ENCODE data around the gene DIPK1B.
A peak's percentile ranks its signal among the peaks of the same experiment; 100 is the strongest.
"Not testable (repeated sequence)": the region's sequence is repeated elsewhere in the genome, so short reads cannot be mapped to it uniquely, and the experiment has no call there.

DIPK1B gene

GRCh38 chr9:136700959-136701667, 11.3 kb upstream of the DIPK1B start:
- no peaks in the 10 kb centered on the region for H3K79me2 ChIP-seq (ENCODE audit: insufficient read depth, low read length)
- no peaks in the 10 kb centered on the region for H3K36me3 ChIP-seq (ENCODE audit: insufficient read depth, low read length)
- H3K27me3 ChIP-seq (ENCODE audit: insufficient read depth, low read length, poor library complexity), result peaks cover 8% of the 10 kb centered on the region
- H3K27ac ChIP-seq (ENCODE audit: low read length), result no peak overlapping the region
- DNase-seq, result no peak
- H2AFZ ChIP-seq (ENCODE audit: low read depth, low read length), result no peak overlapping the region
- H3K4me3 ChIP-seq (ENCODE audit: low read depth in 1 of 2, low read length in 2 of 2), result no peak overlapping the region
- no peak overlapping the region for H3K9ac ChIP-seq (ENCODE audit: low read depth, low read length)
- no peaks in the 10 kb centered on the region for H4K20me1 ChIP-seq (ENCODE audit: insufficient read depth, low read length)
- peaks cover 4% of the 10 kb centered on the region; the same call in 1 of the 2 replicates for H3K4me1 ChIP-seq (ENCODE audit: insufficient read depth, low read length)
- ATAC-seq (ENCODE audit: insufficient read depth, low read depth), result no peak
- H3K9me3 ChIP-seq (ENCODE audit: insufficient read depth, low read length, severe bottlenecking), result no peaks in the 10 kb centered on the region
- H3K4me2 ChIP-seq (ENCODE audit: insufficient read depth, low read length), result no peak overlapping the region
- no peak for TF ChIP-seq CTCF (IDR thresholded peaks at IDR 0.05; ENCODE audit: borderline replicate concordance, extremely low read depth, low read length, poor library complexity, severe bottlenecking)
- no peak for TF ChIP-seq EZH2 (IDR thresholded peaks at IDR 0.05; ENCODE audit: borderline replicate concordance, low read depth, low read length, severe bottlenecking)

GRCh38 chr9:136701668-136702053, 10.7 kb upstream of the DIPK1B start:
- no peak for DNase-seq
- no peaks in the 10 kb centered on the region for H3K9me3 ChIP-seq (ENCODE audit: insufficient read depth, low read length, severe bottlenecking)
- peaks cover 4% of the 10 kb centered on the region; the same call in 1 of the 2 replicates for H3K4me1 ChIP-seq (ENCODE audit: insufficient read depth, low read length)
- no peaks in the 10 kb centered on the region for H3K36me3 ChIP-seq (ENCODE audit: insufficient read depth, low read length)
- H3K4me2 ChIP-seq (ENCODE audit: insufficient read depth, low read length), result no peak overlapping the region
- H3K27ac ChIP-seq (ENCODE audit: low read length), result no peak overlapping the region
- no peak overlapping the region for H3K4me3 ChIP-seq (ENCODE audit: low read depth in 1 of 2, low read length in 2 of 2)
- H3K27me3 ChIP-seq (ENCODE audit: insufficient read depth, low read length, poor library complexity), result peaks cover 8% of the 10 kb centered on the region
- H3K9ac ChIP-seq (ENCODE audit: low read depth, low read length), result no peak overlapping the region
- no peaks in the 10 kb centered on the region for H3K79me2 ChIP-seq (ENCODE audit: insufficient read depth, low read length)
- no peak overlapping the region for H2AFZ ChIP-seq (ENCODE audit: low read depth, low read length)
- ATAC-seq (ENCODE audit: insufficient read depth, low read depth), result no peak
- H4K20me1 ChIP-seq (ENCODE audit: insufficient read depth, low read length), result no peaks in the 10 kb centered on the region
- TF ChIP-seq EZH2 (IDR thresholded peaks at IDR 0.05; ENCODE audit: borderline replicate concordance, low read depth, low read length, severe bottlenecking) (no peak), CTCF (IDR thresholded peaks at IDR 0.05; ENCODE audit: borderline replicate concordance, extremely low read depth, low read length, poor library complexity, severe bottlenecking) (no peak)

- Histone ChIP-seq H3K27me3 (ENCODE audit: insufficient read depth, low read length, poor library complexity) (peaks cover 8% of the 10 kb centered on the region), H3K27ac (ENCODE audit: low read length) (no peak overlapping the region), H3K36me3 (ENCODE audit: insufficient read depth, low read length) (no peaks in the 10 kb centered on the region), H3K4me3 (ENCODE audit: low read depth in 1 of 2, low read length in 2 of 2) (no peak overlapping the region), H3K4me1 (ENCODE audit: insufficient read depth, low read length) (peaks cover 4% of the 10 kb centered on the region; the same call in 1 of the 2 replicates), H3K4me2 (ENCODE audit: insufficient read depth, low read length) (no peak overlapping the region), H4K20me1 (ENCODE audit: insufficient read depth, low read length) (no peaks in the 10 kb centered on the region), H3K9me3 (ENCODE audit: insufficient read depth, low read length, severe bottlenecking) (no peaks in the 10 kb centered on the region), H3K79me2 (ENCODE audit: insufficient read depth, low read length) (no peaks in the 10 kb centered on the region), H3K9ac (ENCODE audit: low read depth, low read length) (no peak overlapping the region), H2AFZ (ENCODE audit: low read depth, low read length) (no peak overlapping the region; the same call in 1 of the 2 replicates)
- no peak for TF ChIP-seq CTCF (IDR thresholded peaks at IDR 0.05; ENCODE audit: borderline replicate concordance, extremely low read depth, low read length, poor library complexity, severe bottlenecking)
- TF ChIP-seq EZH2 (IDR thresholded peaks at IDR 0.05; ENCODE audit: borderline replicate concordance, low read depth, low read length, severe bottlenecking), result no peak
- peak; percentile 52 for DNase-seq
- peak; percentile 88 for ATAC-seq (ENCODE audit: insufficient read depth, low read depth)
Measured at GRCh38 chr9:136703276-136703860, 9.0 kb upstream of the DIPK1B start.

GRCh38 chr9:136704741-136705140, 7.6 kb upstream of the DIPK1B start:
- not testable (repeated sequence) for H4K20me1 ChIP-seq (ENCODE audit: insufficient read depth, low read length); H3K4me1 ChIP-seq (ENCODE audit: insufficient read depth, low read length); ATAC-seq (ENCODE audit: insufficient read depth, low read depth); DNase-seq; H2AFZ ChIP-seq (ENCODE audit: low read depth, low read length); H3K4me2 ChIP-seq (ENCODE audit: insufficient read depth, low read length); H3K36me3 ChIP-seq (ENCODE audit: insufficient read depth, low read length); H3K9me3 ChIP-seq (ENCODE audit: insufficient read depth, low read length, severe bottlenecking); H3K4me3 ChIP-seq (ENCODE audit: low read depth in 1 of 2, low read length in 2 of 2); H3K79me2 ChIP-seq (ENCODE audit: insufficient read depth, low read length); H3K27ac ChIP-seq (ENCODE audit: low read length); H3K9ac ChIP-seq (ENCODE audit: low read depth, low read length); H3K27me3 ChIP-seq (ENCODE audit: insufficient read depth, low read length, poor library complexity)
